Liver (tissue), 9 donors: ENCODE results near the gene CA10. TPM values are rescaled to one million over a fixed set of nuclear protein-coding genes. Genes with fewer than 3 reads are reported as not detected.

Experiments
- DNase-seq: peaks from one replicate; pipeline ENCODE4 v3.0.0-alpha.2; 2017; ENCODE audit warnings: low spot score
- H3K27ac ChIP-seq, 2 donors: one replicate each; pipeline ENCODE4 v1.7.0; 2013; ENCODE audit warnings: inconsistent platforms in 2 of 2, low read length in 2 of 2, control low read depth in 1 of 2, low read depth in 1 of 2, mild to moderate bottlenecking in 1 of 2
- H3K27me3 ChIP-seq, 4 donors: one replicate each; pipeline versions ENCODE4 v1.6.1 to v1.7.0; 2013; ENCODE audit warnings: low read length in 3 of 4, inconsistent platforms in 1 of 4, mild to moderate bottlenecking in 1 of 4, moderate library complexity in 1 of 4; ENCODE audit not compliant: control insufficient read depth in 4 of 4, insufficient read depth in 4 of 4
- H3K36me3 ChIP-seq, 4 donors: one replicate each; pipeline versions ENCODE4 v1.6.1 to v1.7.0; 2013; ENCODE audit warnings: low read length in 3 of 4, mild to moderate bottlenecking in 3 of 4, low read depth in 1 of 4, moderate library complexity in 1 of 4; ENCODE audit not compliant: control insufficient read depth in 4 of 4, insufficient read depth in 3 of 4
- H3K4me1 ChIP-seq, 4 donors: one replicate each; pipeline versions ENCODE4 v1.6.1 to v1.7.0; 2013; ENCODE audit warnings: low read length in 3 of 4, mild to moderate bottlenecking in 3 of 4, moderate library complexity in 1 of 4; ENCODE audit not compliant: control insufficient read depth in 4 of 4, insufficient read depth in 4 of 4
- H3K4me3 ChIP-seq, 3 donors: one replicate each; pipeline versions ENCODE4 v1.6.1 to v1.7.0; 2013; ENCODE audit warnings: low read length in 3 of 3, control low read depth in 1 of 3, low read depth in 1 of 3, mild to moderate bottlenecking in 1 of 3
- H3K9ac ChIP-seq, 2 donors: one replicate each; pipeline ENCODE4 v1.7.0; 2013; ENCODE audit warnings: low read length in 2 of 2, mild to moderate bottlenecking in 2 of 2, moderate library complexity in 2 of 2, control low read depth in 1 of 2, low read depth in 1 of 2
- H3K9me3 ChIP-seq, 4 donors: one replicate each; pipeline versions ENCODE4 v1.6.1 to v1.7.0; 2013; ENCODE audit warnings: low read length in 3 of 4; ENCODE audit not compliant: control insufficient read depth in 4 of 4
- EGR1 ChIP-seq, 2 donors: IDR thresholded peaks; 2 replicates each; pipeline ENCODE4 v1.6.1; 2016 to 2018; ENCODE audit warnings: antibody characterized with exemption in 2 of 2, low read depth in 2 of 2
- FOXA1 ChIP-seq: IDR thresholded peaks from 2 replicates; pipeline ENCODE4 v1.6.1; 2016; ENCODE audit warnings: antibody characterized with exemption
- FOXA2 ChIP-seq: IDR thresholded peaks from 2 replicates; pipeline ENCODE4 v1.6.1; 2016; ENCODE audit warnings: antibody characterized with exemption
- GABPA ChIP-seq, 2 donors: IDR thresholded peaks in 1 of 2; conservative IDR thresholded peaks in 1 of 2; 2 replicates each; pipeline ENCODE4 v1.6.1; 2016; ENCODE audit warnings: antibody characterized with exemption in 2 of 2, mild to moderate bottlenecking in 1 of 2, moderate library complexity in 1 of 2
- HNF4A ChIP-seq, 2 donors: conservative IDR thresholded peaks; 2 replicates each; pipeline ENCODE4 v1.6.1; 2016; ENCODE audit warnings: antibody characterized with exemption in 2 of 2, mild to moderate bottlenecking in 2 of 2
- NR2F2 ChIP-seq: IDR thresholded peaks from 2 replicates; pipeline ENCODE4 v1.6.1; 2016; ENCODE audit warnings: antibody characterized with exemption
- RAD21 ChIP-seq, 2 donors: IDR thresholded peaks; 2 replicates each; pipeline ENCODE4 v1.6.1; 2016; ENCODE audit warnings: antibody characterized with exemption in 2 of 2, mild to moderate bottlenecking in 2 of 2
- SP1 ChIP-seq: IDR thresholded peaks from 2 replicates; pipeline ENCODE4 v1.6.1; 2018; ENCODE audit warnings: antibody characterized with exemption, mild to moderate bottlenecking
- TAF1 ChIP-seq: conservative IDR thresholded peaks from 2 replicates; pipeline ENCODE4 v1.6.1; 2016; ENCODE audit warnings: antibody characterized with exemption, mild to moderate bottlenecking
- WGBS: extraction: QIAGEN DNeasy Blood & Tissue Kit; methylation state at CpG from one replicate; pipeline ENCODE4 v1.1.7; 2013; 5-methylcytosine and 5-hydroxymethylcytosine counted together
- polyA plus RNA-seq, 2 donors: library from polyadenylated mRNA; stranded (reverse) in 1 of 2; unstranded in 1 of 2; fragments of 200-250 nt in 1 of 2; fragments of >200 nt in 1 of 2; fragmentation: Nextera tagmentation in 1 of 2; extraction: Ambion mirVana in 1 of 2; gene quantifications; one replicate each; pipeline versions ENCODE4 v1.2.1 to v1.2.3, GENCODE V29; 2013 to 2015
- total RNA-seq, 2 donors: library from RNA; depleted of rRNA; stranded (reverse); fragments of >200 nt; gene quantifications; one replicate each; pipeline ENCODE4 v1.2.3, GENCODE V29; 2014
- TF ChIP-seq, protein P1 (sequence below): IDR thresholded peaks from 2 replicates; pipeline ENCODE4 v1.6.1; 2016; ENCODE audit warnings: antibody characterized with exemption
- TF ChIP-seq, protein P2 (sequence below): IDR thresholded peaks from 2 replicates; pipeline ENCODE4 v1.6.1; 2016; ENCODE audit warnings: antibody characterized with exemption
- TF ChIP-seq, protein P3 (sequence below): IDR thresholded peaks from 2 replicates; pipeline ENCODE4 v1.6.1; 2016; ENCODE audit warnings: antibody characterized with exemption, mild to moderate bottlenecking
- TF ChIP-seq, protein P4 (sequence below): IDR thresholded peaks from 2 replicates; pipeline ENCODE4 v1.6.1; 2016; ENCODE audit warnings: antibody characterized with exemption
- TF ChIP-seq, protein P5 (sequence below): fragments of 150-350 bp; IDR thresholded peaks from 2 replicates; pipeline ENCODE4 v1.5.1; 2017; ENCODE audit warnings: improper control_type of control experiment, low read depth, low read length; ENCODE audit not compliant: missing input control
- donor health status: healthy.
- donor health status: healthy.
- donor health status: healthy.
- donor health status: healthy.
- donor health status: healthy.

Gene CA10
- total and polyA plus RNA-seq, 4 donors = 0.05 TPM; not detected in 3

DNA sequence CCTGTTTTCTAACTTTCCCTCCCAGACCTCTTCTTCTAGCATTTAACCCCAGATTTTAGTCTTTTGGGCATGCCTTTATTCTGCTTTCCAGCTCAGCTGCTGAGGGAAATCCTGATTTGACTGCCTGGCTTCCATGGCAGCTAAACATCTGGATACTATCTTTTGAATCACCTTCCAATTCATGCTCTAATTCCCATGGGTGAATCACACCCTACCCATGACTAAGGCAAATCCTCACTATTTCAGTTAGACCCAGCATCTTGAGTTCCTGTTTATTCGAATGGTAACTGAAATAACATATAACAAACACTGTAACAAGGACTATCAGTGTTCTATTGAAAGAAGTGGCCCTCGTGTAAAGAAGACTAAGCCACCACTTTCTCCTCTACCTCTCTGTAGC is 29.8 kb downstream of the CA10 start:
- Histone ChIP-seq H3K27me3 (peaks cover 0 to 5% (median 3%) of the 10 kb centered on the region in 4 donors), H3K4me3 (no peak overlapping the region), H3K9me3 (peaks cover 0 to 2% (median 0%) of the 10 kb centered on the region in 4 donors), H3K9ac (no peak overlapping the region), H3K4me1 (no peaks in the 10 kb centered on the region), H3K36me3 (no peaks in the 10 kb centered on the region), H3K27ac (no peak overlapping the region)
- TF ChIP-seq FOXA1 = no peak
- TF ChIP-seq TAF1 = no peak
- TF ChIP-seq, protein P1, sequence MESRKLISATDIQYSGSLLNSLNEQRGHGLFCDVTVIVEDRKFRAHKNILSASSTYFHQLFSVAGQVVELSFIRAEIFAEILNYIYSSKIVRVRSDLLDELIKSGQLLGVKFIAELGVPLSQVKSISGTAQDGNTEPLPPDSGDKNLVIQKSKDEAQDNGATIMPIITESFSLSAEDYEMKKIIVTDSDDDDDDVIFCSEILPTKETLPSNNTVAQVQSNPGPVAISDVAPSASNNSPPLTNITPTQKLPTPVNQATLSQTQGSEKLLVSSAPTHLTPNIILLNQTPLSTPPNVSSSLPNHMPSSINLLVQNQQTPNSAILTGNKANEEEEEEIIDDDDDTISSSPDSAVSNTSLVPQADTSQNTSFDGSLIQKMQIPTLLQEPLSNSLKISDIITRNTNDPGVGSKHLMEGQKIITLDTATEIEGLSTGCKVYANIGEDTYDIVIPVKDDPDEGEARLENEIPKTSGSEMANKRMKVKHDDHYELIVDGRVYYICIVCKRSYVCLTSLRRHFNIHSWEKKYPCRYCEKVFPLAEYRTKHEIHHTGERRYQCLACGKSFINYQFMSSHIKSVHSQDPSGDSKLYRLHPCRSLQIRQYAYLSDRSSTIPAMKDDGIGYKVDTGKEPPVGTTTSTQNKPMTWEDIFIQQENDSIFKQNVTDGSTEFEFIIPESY = no peak
- no peak for TF ChIP-seq SP1
- no peak for TF ChIP-seq NR2F2
- no peak for TF ChIP-seq GABPA (IDR thresholded peaks at IDR 0.05 in 1 of 2, conservative IDR thresholded peaks at IDR 0.05 in 1 of 2)
- no peak for TF ChIP-seq EGR1 (IDR thresholded peaks at IDR 0.05; ENCODE audit: low read depth in 2 of 2)
- 54% methylated on average over 2 of the region's 2 CpGs for WGBS
- no peak for DNase-seq

DNA sequence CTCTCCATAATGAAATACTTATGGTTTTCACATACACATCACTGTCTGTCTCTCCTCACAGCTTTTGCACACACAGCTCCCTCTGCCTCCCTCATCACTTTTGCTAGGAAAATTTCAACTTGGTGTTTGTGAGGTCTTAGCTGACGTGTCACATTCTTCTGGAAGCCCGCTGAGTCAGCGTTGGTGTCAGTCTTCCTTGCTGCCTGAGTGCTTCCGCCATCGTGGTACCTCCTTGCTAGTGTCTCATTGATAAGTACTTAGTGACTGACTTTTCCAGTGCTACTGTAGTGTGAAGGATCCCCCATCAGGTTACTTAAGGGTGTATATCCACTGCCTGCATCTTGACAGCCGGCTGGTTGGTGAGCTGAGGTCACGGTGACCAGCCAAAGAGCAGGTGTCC is 33.5 kb downstream of the CA10 start:
- Histone ChIP-seq H3K27me3 (peaks cover 0 to 14% (median 4%) of the 10 kb centered on the region in 4 donors), H3K4me3 (no peak overlapping the region), H3K9me3 (peaks cover 0 to 12% (median 9%) of the 10 kb centered on the region in 4 donors), H3K4me1 (no peaks in the 10 kb centered on the region), H3K27ac (no peak overlapping the region), H3K9ac (no peak overlapping the region), H3K36me3 (no peaks in the 10 kb centered on the region)
- 75% methylated on average over 7 of the region's 7 CpGs for WGBS
- TF ChIP-seq SP1 (no peak), TAF1 (no peak), NR2F2 (no peak), FOXA2 (no peak)
- TF ChIP-seq, protein P2, sequence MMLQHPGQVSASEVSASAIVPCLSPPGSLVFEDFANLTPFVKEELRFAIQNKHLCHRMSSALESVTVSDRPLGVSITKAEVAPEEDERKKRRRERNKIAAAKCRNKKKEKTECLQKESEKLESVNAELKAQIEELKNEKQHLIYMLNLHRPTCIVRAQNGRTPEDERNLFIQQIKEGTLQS = no peak
- DNase-seq = no peak

DNA sequence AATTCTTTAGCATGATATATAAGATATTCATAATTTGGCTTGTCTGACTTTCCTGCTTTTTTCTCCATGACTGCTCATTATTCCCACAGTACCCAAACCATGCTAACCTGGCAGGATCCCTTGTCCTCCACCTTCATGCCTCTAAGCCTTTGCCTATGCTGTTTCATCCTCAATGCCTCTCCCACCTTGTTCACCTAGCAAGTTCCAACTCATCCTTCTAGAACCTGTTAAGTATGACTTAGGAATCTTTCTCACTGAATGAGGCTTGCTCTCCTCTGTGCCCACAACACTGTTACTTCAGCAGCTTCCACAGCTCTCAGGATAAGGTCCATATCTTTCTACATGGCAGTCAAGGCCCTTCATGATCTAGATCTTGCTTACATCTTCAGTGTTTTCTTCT is 34.0 kb downstream of the CA10 start:
- H3K36me3 ChIP-seq = no peaks in the 10 kb centered on the region
- H3K27ac ChIP-seq = no peak overlapping the region
- H3K27me3 ChIP-seq = peaks cover 0 to 14% (median 4%) of the 10 kb centered on the region in 4 donors
- H3K4me1 ChIP-seq = no peaks in the 10 kb centered on the region
- no peak overlapping the region for H3K4me3 ChIP-seq
- peaks cover 0 to 12% (median 9%) of the 10 kb centered on the region in 4 donors for H3K9me3 ChIP-seq
- no peak overlapping the region for H3K9ac ChIP-seq
- no peak for TF ChIP-seq EGR1 (IDR thresholded peaks at IDR 0.05; ENCODE audit: low read depth in 2 of 2)
- no peak for TF ChIP-seq FOXA2
- TF ChIP-seq NR2F2 = no peak
- TF ChIP-seq GABPA (IDR thresholded peaks at IDR 0.05 in 1 of 2, conservative IDR thresholded peaks at IDR 0.05 in 1 of 2) = no peak
- TF ChIP-seq SP1 = no peak
- DNase-seq = no peak

DNA sequence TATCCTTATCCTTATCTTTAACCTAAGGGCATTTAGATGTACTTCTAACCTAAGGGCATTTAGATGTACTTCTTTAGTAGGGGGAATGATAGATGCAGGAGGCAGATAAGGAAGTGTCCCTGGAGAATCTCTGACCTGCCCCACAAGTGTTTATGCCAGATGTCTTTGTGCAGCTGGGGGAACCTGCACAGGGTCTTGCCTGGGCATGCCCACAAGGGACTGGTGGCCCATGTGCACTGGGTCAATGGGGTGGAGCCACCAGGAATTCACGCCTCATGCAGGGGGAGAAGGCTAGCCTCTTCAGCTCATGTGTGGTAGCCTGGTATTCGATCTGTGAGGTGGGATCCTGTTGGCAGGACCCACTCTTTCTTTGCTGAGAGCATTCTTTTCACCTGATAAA is 38.0 kb downstream of the CA10 start:
- Histone ChIP-seq H3K4me3 (no peak overlapping the region), H3K27ac (no peak overlapping the region), H3K27me3 (peaks cover 0 to 10% (median 1%) of the 10 kb centered on the region in 4 donors), H3K36me3 (no peaks in the 10 kb centered on the region), H3K4me1 (no peaks in the 10 kb centered on the region), H3K9ac (no peak overlapping the region), H3K9me3 (peaks cover 0 to 18% (median 10%) of the 10 kb centered on the region in 4 donors)
- DNase-seq = no peak
- 79% methylated on average over 2 of the region's 2 CpGs for WGBS
- no peak for TF ChIP-seq HNF4A (conservative IDR thresholded peaks at IDR 0.05)
- TF ChIP-seq, protein P3, sequence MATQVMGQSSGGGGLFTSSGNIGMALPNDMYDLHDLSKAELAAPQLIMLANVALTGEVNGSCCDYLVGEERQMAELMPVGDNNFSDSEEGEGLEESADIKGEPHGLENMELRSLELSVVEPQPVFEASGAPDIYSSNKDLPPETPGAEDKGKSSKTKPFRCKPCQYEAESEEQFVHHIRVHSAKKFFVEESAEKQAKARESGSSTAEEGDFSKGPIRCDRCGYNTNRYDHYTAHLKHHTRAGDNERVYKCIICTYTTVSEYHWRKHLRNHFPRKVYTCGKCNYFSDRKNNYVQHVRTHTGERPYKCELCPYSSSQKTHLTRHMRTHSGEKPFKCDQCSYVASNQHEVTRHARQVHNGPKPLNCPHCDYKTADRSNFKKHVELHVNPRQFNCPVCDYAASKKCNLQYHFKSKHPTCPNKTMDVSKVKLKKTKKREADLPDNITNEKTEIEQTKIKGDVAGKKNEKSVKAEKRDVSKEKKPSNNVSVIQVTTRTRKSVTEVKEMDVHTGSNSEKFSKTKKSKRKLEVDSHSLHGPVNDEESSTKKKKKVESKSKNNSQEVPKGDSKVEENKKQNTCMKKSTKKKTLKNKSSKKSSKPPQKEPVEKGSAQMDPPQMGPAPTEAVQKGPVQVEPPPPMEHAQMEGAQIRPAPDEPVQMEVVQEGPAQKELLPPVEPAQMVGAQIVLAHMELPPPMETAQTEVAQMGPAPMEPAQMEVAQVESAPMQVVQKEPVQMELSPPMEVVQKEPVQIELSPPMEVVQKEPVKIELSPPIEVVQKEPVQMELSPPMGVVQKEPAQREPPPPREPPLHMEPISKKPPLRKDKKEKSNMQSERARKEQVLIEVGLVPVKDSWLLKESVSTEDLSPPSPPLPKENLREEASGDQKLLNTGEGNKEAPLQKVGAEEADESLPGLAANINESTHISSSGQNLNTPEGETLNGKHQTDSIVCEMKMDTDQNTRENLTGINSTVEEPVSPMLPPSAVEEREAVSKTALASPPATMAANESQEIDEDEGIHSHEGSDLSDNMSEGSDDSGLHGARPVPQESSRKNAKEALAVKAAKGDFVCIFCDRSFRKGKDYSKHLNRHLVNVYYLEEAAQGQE = no peak
- no peak for TF ChIP-seq FOXA1
- TF ChIP-seq, protein P4, sequence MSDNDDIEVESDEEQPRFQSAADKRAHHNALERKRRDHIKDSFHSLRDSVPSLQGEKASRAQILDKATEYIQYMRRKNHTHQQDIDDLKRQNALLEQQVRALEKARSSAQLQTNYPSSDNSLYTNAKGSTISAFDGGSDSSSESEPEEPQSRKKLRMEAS = no peak
- TF ChIP-seq RAD21 (IDR thresholded peaks at IDR 0.05) = no peak
- TF ChIP-seq, protein P5, sequence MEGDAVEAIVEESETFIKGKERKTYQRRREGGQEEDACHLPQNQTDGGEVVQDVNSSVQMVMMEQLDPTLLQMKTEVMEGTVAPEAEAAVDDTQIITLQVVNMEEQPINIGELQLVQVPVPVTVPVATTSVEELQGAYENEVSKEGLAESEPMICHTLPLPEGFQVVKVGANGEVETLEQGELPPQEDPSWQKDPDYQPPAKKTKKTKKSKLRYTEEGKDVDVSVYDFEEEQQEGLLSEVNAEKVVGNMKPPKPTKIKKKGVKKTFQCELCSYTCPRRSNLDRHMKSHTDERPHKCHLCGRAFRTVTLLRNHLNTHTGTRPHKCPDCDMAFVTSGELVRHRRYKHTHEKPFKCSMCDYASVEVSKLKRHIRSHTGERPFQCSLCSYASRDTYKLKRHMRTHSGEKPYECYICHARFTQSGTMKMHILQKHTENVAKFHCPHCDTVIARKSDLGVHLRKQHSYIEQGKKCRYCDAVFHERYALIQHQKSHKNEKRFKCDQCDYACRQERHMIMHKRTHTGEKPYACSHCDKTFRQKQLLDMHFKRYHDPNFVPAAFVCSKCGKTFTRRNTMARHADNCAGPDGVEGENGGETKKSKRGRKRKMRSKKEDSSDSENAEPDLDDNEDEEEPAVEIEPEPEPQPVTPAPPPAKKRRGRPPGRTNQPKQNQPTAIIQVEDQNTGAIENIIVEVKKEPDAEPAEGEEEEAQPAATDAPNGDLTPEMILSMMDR = no peak
- TF ChIP-seq FOXA2 = no peak
- TF ChIP-seq, protein P2 = no peak
- TF ChIP-seq TAF1 = no peak
- TF ChIP-seq GABPA (IDR thresholded peaks at IDR 0.05 in 1 of 2, conservative IDR thresholded peaks at IDR 0.05 in 1 of 2) = no peak
